RWPE1 (cell line): Measurements from ENCODE around the gene UFC1.

Experiments
- CTCF ChIA-PET: fragments of 350-600 bp; sonication (Branson Sonifier 250); formaldehyde crosslinking; extraction: SDS; loops from one replicate; lab custom pipeline; 2021; lab: Yijun Ruan, JAX
- POLR2A ChIA-PET: fragments of 400-600 bp; formaldehyde crosslinking; extraction: SDS; loops from one replicate; lab custom pipeline; 2020; ENCODE audit warnings: antibody characterized with exemption; ENCODE audit not compliant: low non-redundant PET; lab: Yijun Ruan, JAX
- DNase-seq: peaks from one replicate; pipeline ENCODE4 v3.0.0; 2012; ENCODE audit warnings: low spot score
- H3K27ac ChIP-seq: fragments of 450-650 bp; 2 replicates; pipeline ENCODE4 v1.5.1; 2017
- CTCF ChIP-seq: fragments of 450-650 bp; conservative IDR thresholded peaks from 2 replicates; pipeline ENCODE4 v1.5.1; 2017; ENCODE audit warnings: low read depth, mild to moderate bottlenecking

The UFC1 gene

GRCh38 chr1:161179698-161180097 is 25.9 kb downstream of the UFC1 start:
- POLR2A ChIA-PET, result no interaction called here
- DNase-seq, result no peak
- H3K27ac ChIP-seq, result no peak overlapping the region
- CTCF ChIA-PET, result no interaction called here
- no peak for TF ChIP-seq CTCF

DNA sequence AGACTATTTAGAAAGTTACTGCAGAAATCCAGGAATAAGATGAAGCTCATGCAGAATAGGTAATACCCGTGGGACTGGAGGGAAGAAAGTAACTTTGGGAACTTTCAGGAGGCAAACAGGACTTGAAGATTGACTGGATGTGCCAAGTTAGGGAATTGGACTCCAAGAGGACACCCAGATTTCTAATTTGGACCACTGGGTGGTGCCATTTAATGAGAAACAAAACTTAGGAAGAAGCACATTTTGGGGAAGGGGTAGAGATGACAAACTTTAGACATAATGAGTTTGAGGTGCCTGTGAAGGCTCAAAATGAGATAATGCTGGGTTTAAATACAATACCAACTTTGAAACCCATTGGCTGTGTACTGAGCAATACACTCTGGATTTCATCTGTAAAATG is 26.9 kb downstream of the UFC1 start:
- DNase-seq, result no peak
- no peak overlapping the region for H3K27ac ChIP-seq
- ChIA-PET CTCF (interaction anchor here (0.6 to 0.7 kb wide), 2 partner anchors 10 to 198 kb away, joined by 3 read pairs; no protein-coding TSS in a partner anchor), POLR2A (no interaction called here)
- no peak; the same call in 1 of the 2 replicates for TF ChIP-seq CTCF

- DNase-seq, result peak; percentile 62
- peak overlapping the region; percentile 88 for H3K27ac ChIP-seq
Measured at GRCh38 chr1:161182214-161182613, 28.4 kb downstream of the UFC1 start.

GRCh38 chr1:161185282-161185682 is 31.5 kb downstream of the UFC1 start:
- POLR2A ChIA-PET, result no interaction called here
- CTCF ChIA-PET, result no interaction called here
- no peak for TF ChIP-seq CTCF
- no peak for DNase-seq
- H3K27ac ChIP-seq, result no peak overlapping the region

More at GRCh38 chr1:161182214-161182613, 28.4 kb downstream of the UFC1 start:
- ChIA-PET CTCF (interaction anchor here (0.6 kb wide), 1 partner anchor 116 kb away, joined by 4 read pairs; no protein-coding TSS in a partner anchor), POLR2A (interaction anchor here (0.7 kb wide), 1 partner anchor 20 kb away, joined by 3 read pairs; no protein-coding TSS in a partner anchor)
- no peak for TF ChIP-seq CTCF

GRCh38 chr1:161185732-161186311 is 32.0 kb downstream of the UFC1 start:
- POLR2A ChIA-PET, result no interaction called here
- TF ChIP-seq CTCF, result no peak
- no peak overlapping the region for H3K27ac ChIP-seq
- no peak for DNase-seq
- CTCF ChIA-PET, result interaction anchor here (1.0 kb wide), 1 partner anchor 14 kb away, joined by 4 read pairs; no protein-coding TSS in a partner anchor

DNA sequence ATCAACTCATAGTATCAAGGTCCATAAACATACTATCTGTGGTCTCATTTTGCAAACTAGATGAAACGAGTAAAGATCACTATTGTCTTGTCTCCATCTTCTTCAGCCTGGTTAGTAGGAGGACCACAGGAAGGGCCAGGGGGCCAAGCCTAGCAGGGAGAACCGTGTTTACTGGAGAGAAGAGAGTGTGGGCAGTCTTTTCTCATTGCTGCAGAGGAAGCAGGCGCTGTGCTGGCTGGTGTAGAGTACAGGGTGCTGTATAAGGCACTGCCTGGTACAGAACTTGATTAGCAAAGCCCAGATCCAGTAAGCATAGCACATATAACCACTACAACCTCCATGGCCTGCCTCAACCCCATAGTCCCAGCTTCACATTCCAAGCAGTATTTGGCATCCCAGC is 33.5 kb downstream of the UFC1 start:
- TF ChIP-seq CTCF, result no peak
- ChIA-PET CTCF (interaction anchor here (0.6 to 0.8 kb wide), 2 partner anchors 39 to 201 kb away, joined by 3 to 4 read pairs; no protein-coding TSS in a partner anchor), POLR2A (no interaction called here)
- no peak overlapping the region for H3K27ac ChIP-seq
- DNase-seq, result no peak
